Astrocyte (in vitro differentiated cells and primary cell): ENCODE measurements around the gene JMJD1C. TPM values are rescaled to one million over a fixed set of nuclear protein-coding genes. Genes with fewer than 3 reads are reported as not detected.

ENCODE experiments used
- DNase-seq: peaks from one replicate; pipeline ENCODE4 v3.0.0-alpha.2; 2010; ENCODE audit warnings: low read depth
- FAIRE-seq: peaks from 2 replicates; lab custom pipeline; 2011; peaks lifted over from hg19 to GRCh38; lab: Jason Lieb, UNC
- H2AFZ ChIP-seq: 2 replicates; pipeline ENCODE4 v1.6.0; 2012; ENCODE audit warnings: low read depth, low read length, inconsistent platforms
- H3K27ac ChIP-seq: 2 replicates; pipeline ENCODE4 v1.5.1; 2011; ENCODE audit warnings: low read depth, low read length, inconsistent platforms
- H3K27me3 ChIP-seq: 2 replicates; pipeline ENCODE4 v1.6.0; 2011; ENCODE audit warnings: low read length, inconsistent platforms; ENCODE audit not compliant: insufficient read depth
- H3K36me3 ChIP-seq: 2 replicates; pipeline ENCODE4 v1.5.1; 2011; ENCODE audit warnings: low read length, inconsistent platforms; ENCODE audit not compliant: insufficient read depth
- H3K4me1 ChIP-seq: 2 replicates; pipeline ENCODE4 v1.5.1; 2011; ENCODE audit warnings: low read length, inconsistent platforms; ENCODE audit not compliant: insufficient read depth
- H3K4me2 ChIP-seq: 2 replicates; pipeline ENCODE4 v1.6.0; 2012; ENCODE audit warnings: low read length, inconsistent platforms
- H3K4me3 ChIP-seq: 2 replicates; pipeline ENCODE4 v1.5.1; 2011; ENCODE audit warnings: low read depth, mild to moderate bottlenecking, low read length, inconsistent platforms; ENCODE audit not compliant: insufficient read depth
- H3K79me2 ChIP-seq: 2 replicates; pipeline ENCODE4 v1.6.0; 2012; ENCODE audit warnings: mild to moderate bottlenecking, low read length, inconsistent platforms; ENCODE audit not compliant: insufficient read depth
- H3K9ac ChIP-seq: 2 replicates; pipeline ENCODE4 v1.6.0; 2012; ENCODE audit warnings: mild to moderate bottlenecking, low read length, inconsistent platforms
- H3K9me3 ChIP-seq: 2 replicates; pipeline ENCODE4 v1.5.1; 2012; ENCODE audit warnings: low read depth, mild to moderate bottlenecking, low read length, inconsistent platforms; ENCODE audit not compliant: insufficient read depth
- H4K20me1 ChIP-seq: 2 replicates; pipeline ENCODE4 v1.6.0; 2012; ENCODE audit warnings: low read length, inconsistent platforms; ENCODE audit not compliant: insufficient read depth
- H3K27ac Mint-ChIP-seq: one replicate; pipeline ENCODE4 v1.8.0; 2021; ENCODE audit warnings: mild to moderate bottlenecking, mixed read lengths; ENCODE audit not compliant: unreplicated experiment
- H3K27me3 Mint-ChIP-seq: one replicate; pipeline ENCODE4 v1.8.0; 2021; ENCODE audit warnings: low read depth, mixed read lengths; ENCODE audit not compliant: unreplicated experiment
- H3K36me3 Mint-ChIP-seq: one replicate; pipeline ENCODE4 v1.8.0; 2021; ENCODE audit warnings: low read depth, mixed read lengths; ENCODE audit not compliant: unreplicated experiment
- H3K4me1 Mint-ChIP-seq: one replicate; pipeline ENCODE4 v1.8.0; 2021; ENCODE audit warnings: low read depth, mixed read lengths; ENCODE audit not compliant: unreplicated experiment
- H3K4me3 Mint-ChIP-seq: one replicate; pipeline ENCODE4 v1.8.0; 2021; ENCODE audit warnings: mild to moderate bottlenecking, moderate library complexity, mixed read lengths; ENCODE audit not compliant: unreplicated experiment
- H3K9me3 Mint-ChIP-seq: one replicate; pipeline ENCODE4 v1.8.0; 2021; ENCODE audit warnings: mild to moderate bottlenecking, mixed read lengths; ENCODE audit not compliant: unreplicated experiment
- CTCF ChIP-seq: IDR thresholded peaks from 2 replicates; pipeline ENCODE4 v1.5.1; 2011; ENCODE audit warnings: low read depth, mild to moderate bottlenecking, inconsistent platforms, low read length, moderate library complexity; ENCODE audit not compliant: insufficient read depth
- EZH2 ChIP-seq: IDR thresholded peaks from 2 replicates; pipeline ENCODE4 v1.6.1; 2012; ENCODE audit warnings: mild to moderate bottlenecking, low read length, inconsistent platforms; ENCODE audit not compliant: insufficient read depth
- total RNA-seq: library from RNA; stranded (reverse); gene quantifications from 2 replicates; pipeline ENCODE4 v1.2.1, GENCODE V29; 2021

The JMJD1C gene
- total RNA-seq, 1 donor from 2014 or later: 61.0 TPM

DNA sequence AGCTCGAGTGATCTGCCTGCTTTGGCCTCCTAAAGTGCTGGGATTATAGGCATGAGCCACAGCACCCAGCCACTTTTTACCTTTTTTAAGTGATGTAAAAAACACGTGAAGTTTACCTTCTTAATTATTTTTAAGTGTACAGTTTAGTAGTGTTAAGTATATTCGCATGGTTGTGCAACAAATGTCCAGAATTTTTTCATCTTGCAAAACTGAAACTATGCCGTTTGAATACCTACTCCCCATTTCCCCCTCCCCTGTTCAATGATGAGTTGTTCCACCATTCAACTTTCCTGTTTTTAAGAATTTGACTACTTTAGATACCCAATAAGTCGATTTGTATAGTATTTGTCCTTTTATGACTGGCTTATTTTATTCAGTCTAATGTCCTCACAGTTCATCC is 321.8 kb downstream of the JMJD1C start:
- no peaks in the 10 kb centered on the region for H3K9me3 ChIP-seq
- H3K36me3 ChIP-seq: no peaks in the 10 kb centered on the region
- no peak for TF ChIP-seq CTCF
- no peak for TF ChIP-seq EZH2
- H3K9ac ChIP-seq: no peak overlapping the region
- Mint-ChIP-seq H3K27ac (no peak overlapping the region), H3K36me3 (peaks cover 12% of the 10 kb centered on the region), H3K27me3 (no peaks in the 10 kb centered on the region), H3K4me1 (peaks cover 19% of the 10 kb centered on the region), H3K4me3 (no peak overlapping the region), H3K9me3 (no peaks in the 10 kb centered on the region)
- H3K27ac ChIP-seq: no peak overlapping the region
- H3K4me3 ChIP-seq: no peak overlapping the region
- peaks cover 85% of the 10 kb centered on the region for H4K20me1 ChIP-seq
- FAIRE-seq (no peak), DNase-seq (no peak)
- H3K4me1 ChIP-seq: no peaks in the 10 kb centered on the region
- H2AFZ ChIP-seq: no peak overlapping the region
- H3K4me2 ChIP-seq: no peak overlapping the region
- no peaks in the 10 kb centered on the region for H3K27me3 ChIP-seq
- H3K79me2 ChIP-seq: peaks cover 93% of the 10 kb centered on the region

GRCh38 chr10:63142136-63142535 is 323.6 kb downstream of the JMJD1C start:
- H3K9me3 Mint-ChIP-seq: no peaks in the 10 kb centered on the region
- Histone ChIP-seq H2AFZ (no peak overlapping the region), H3K4me2 (no peak overlapping the region), H3K4me1 (no peaks in the 10 kb centered on the region), H3K9me3 (no peaks in the 10 kb centered on the region), H3K4me3 (no peak overlapping the region), H3K9ac (no peak overlapping the region), H3K36me3 (no peaks in the 10 kb centered on the region), H3K79me2 (peaks cover 96% of the 10 kb centered on the region), H3K27me3 (no peaks in the 10 kb centered on the region), H3K27ac (no peak overlapping the region), H4K20me1 (peaks cover 92% of the 10 kb centered on the region)
- FAIRE-seq: no peak
- peaks cover 25% of the 10 kb centered on the region for H3K4me1 Mint-ChIP-seq
- H3K4me3 Mint-ChIP-seq: no peak overlapping the region
- no peak for TF ChIP-seq CTCF
- no peak for TF ChIP-seq EZH2
- no peak overlapping the region for H3K27ac Mint-ChIP-seq
- H3K27me3 Mint-ChIP-seq: no peaks in the 10 kb centered on the region
- H3K36me3 Mint-ChIP-seq: peaks cover 10% of the 10 kb centered on the region
- DNase-seq: no peak

DNA sequence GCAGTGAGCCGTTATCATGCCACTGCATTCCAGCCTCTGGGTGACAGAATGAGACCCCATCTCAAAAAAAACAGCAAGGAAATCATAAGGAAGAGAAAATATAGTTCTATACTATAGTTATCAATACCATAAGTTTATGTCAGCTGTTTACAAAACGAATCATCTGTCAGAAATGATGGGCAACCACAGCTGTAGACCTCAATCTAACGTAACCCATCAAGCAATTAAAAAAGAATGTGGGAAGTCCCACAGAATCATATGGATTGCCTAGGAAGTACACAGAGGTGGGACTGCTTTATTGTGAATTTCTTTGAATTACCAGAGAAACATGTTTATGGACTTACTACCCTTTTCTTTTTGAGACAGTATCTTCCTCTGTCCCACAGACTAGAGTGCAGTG is 325.7 kb downstream of the JMJD1C start:
- Histone ChIP-seq H3K79me2 (peaks cover 97% of the 10 kb centered on the region), H4K20me1 (peaks cover 95% of the 10 kb centered on the region), H3K4me1 (no peaks in the 10 kb centered on the region), H3K27ac (no peak overlapping the region), H2AFZ (no peak overlapping the region), H3K36me3 (no peaks in the 10 kb centered on the region), H3K9ac (no peak overlapping the region), H3K9me3 (no peaks in the 10 kb centered on the region), H3K4me3 (no peak overlapping the region), H3K4me2 (no peak overlapping the region), H3K27me3 (no peaks in the 10 kb centered on the region)
- DNase-seq (no peak), FAIRE-seq (no peak)
- TF ChIP-seq EZH2: no peak
- TF ChIP-seq CTCF: no peak
- Mint-ChIP-seq H3K4me1 (peaks cover 19% of the 10 kb centered on the region), H3K4me3 (no peak overlapping the region), H3K36me3 (peaks cover 11% of the 10 kb centered on the region), H3K9me3 (no peaks in the 10 kb centered on the region), H3K27me3 (no peaks in the 10 kb centered on the region), H3K27ac (no peak overlapping the region)
